Vagina (tissue), 2 donors: Measurements from ENCODE around the gene TTC7B. TPM values are rescaled to one million over a fixed set of nuclear protein-coding genes. Genes with fewer than 3 reads are reported as not detected.

Experiments used
- DNase-seq, 2 donors: peaks; one replicate each; pipeline ENCODE4 v3.0.0-alpha.2; 2017; ENCODE audit errors: extremely low spot score in 2 of 2
- H3K27ac ChIP-seq: fragments of 200-600 bp; sonication (generic); one replicate; pipeline ENCODE4 v1.5.1; 2019
- H3K27me3 ChIP-seq: fragments of 200-600 bp; sonication (generic); one replicate; pipeline ENCODE4 v1.5.1; 2019
- H3K36me3 ChIP-seq, 2 donors: fragments of 200-600 bp; sonication (generic); one replicate each; pipeline ENCODE4 v1.5.1; 2017 to 2019
- H3K4me1 ChIP-seq: fragments of 200-600 bp; sonication (generic); one replicate; pipeline ENCODE4 v1.5.1; 2019
- H3K4me3 ChIP-seq, 2 donors: fragments of 200-600 bp; sonication (generic); 1 replicate in 1 of 2; 2 replicates in 1 of 2; pipeline ENCODE4 v1.5.1; 2016 to 2019
- H3K9me3 ChIP-seq: fragments of 200-600 bp; sonication (generic); one replicate; pipeline ENCODE4 v1.5.1; 2019
- POLR2A ChIP-seq, 2 donors: fragments of 450-650 bp; IDR thresholded peaks; one replicate each; pipeline ENCODE4 v1.6.1; 2017; ENCODE audit warnings: antibody characterized with exemption in 2 of 2, mild to moderate bottlenecking in 2 of 2, moderate library complexity in 2 of 2
- POLR2AphosphoS5 ChIP-seq, 2 donors: sonication (generic); formaldehyde crosslinking; IDR thresholded peaks; one replicate each; pipeline ENCODE4 v1.9.0; 2017; ENCODE audit warnings: antibody characterized with exemption in 2 of 2, mild to moderate bottlenecking in 2 of 2, low read depth in 1 of 2; ENCODE audit not compliant: insufficient read depth in 1 of 2
- intact Hi-C: fragments of 100-400 bp; cut with DNase I; formaldehyde crosslinking; loops from one replicate; pipeline ENCODE4 v1.15.1; 2023
- total RNA-seq: library from RNA; depleted of rRNA; stranded (reverse); fragments of >200 nt; gene quantifications from one replicate; pipeline ENCODE4 v1.2.3, GENCODE V29; 2016
- TF ChIP-seq, protein P1 (sequence below), 3 experiments: fragments of 450-650 bp in 2 of 3; fragments of 200-600 bp in 1 of 3; sonication (generic) in 1 of 3; IDR thresholded peaks; one replicate each; pipeline ENCODE4 v1.5.1; 2017 to 2019; ENCODE audit warnings: antibody characterized with exemption in 3 of 3, mild to moderate bottlenecking in 2 of 3, moderate library complexity in 2 of 3

Gene TTC7B
- total RNA-seq, 1 donor from 2014 or later: 56.0 TPM

DNA sequence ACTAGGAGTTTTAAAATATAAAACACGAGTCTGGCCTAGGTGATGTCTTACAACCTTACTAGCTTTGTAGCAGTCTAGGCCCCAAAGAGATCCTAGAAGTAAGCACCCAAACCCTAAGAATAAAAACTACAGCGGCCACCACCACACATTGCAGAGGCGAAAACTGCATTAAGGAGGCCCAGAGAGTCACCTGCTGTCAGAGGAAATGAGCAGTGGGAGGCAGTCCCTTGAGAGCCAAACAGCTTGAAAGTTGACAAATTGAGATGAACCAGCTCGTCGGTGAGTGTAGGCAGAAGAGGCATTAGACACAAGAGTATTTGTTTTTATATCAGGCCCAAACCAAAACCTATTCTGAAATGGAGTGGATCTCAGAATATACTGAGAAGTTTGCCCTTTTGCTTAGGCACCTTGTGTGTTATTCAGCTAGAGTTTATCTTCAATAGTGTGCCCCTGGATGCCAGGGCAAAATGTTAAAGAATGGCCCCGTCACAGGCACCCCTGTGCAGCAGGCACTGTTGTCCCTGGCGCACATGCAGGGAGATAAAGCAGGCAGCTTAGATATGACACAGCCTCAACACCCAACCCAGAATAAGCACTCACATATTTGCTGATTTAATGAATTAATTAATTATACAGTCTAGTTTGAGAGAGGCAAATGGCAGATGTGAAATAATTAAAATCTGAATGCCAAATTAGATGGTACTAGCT is 56.7 kb downstream of the TTC7B start:
- DNase-seq: peak in 1 of 2 donors; percentile 54
- intact Hi-C loops: loop anchor here (10.0 kb wide), 1 partner anchor 355 kb away; no protein-coding TSS in a partner anchor

DNA sequence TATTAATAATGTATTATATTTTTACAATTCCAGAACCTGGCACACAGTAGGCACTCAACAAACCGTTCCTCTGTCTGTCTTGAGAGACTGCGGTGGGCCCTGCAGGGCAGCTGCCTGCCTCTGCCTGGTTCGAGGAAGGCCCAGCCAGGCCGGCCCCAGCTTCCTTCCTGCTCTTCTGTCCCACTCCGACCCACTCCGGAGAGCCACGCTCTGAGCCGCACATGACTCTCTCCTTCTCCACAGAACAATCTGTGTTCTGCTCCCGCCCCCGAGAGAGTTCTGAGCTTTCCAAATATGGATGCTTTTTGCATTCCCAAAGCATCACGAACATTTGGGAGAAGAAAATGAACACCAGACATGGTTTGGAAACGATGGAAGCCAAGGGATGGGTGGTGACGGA is 57.3 kb downstream of the TTC7B start:
- no peaks in the 10 kb centered on the region for H3K36me3 ChIP-seq
- peak overlapping the region; percentile 45 to 65 for H3K4me3 ChIP-seq
- H3K9me3 ChIP-seq: peaks cover 6% of the 10 kb centered on the region
- TF ChIP-seq POLR2A (IDR thresholded peaks at IDR 0.05): no peak
- TF ChIP-seq, protein P1, sequence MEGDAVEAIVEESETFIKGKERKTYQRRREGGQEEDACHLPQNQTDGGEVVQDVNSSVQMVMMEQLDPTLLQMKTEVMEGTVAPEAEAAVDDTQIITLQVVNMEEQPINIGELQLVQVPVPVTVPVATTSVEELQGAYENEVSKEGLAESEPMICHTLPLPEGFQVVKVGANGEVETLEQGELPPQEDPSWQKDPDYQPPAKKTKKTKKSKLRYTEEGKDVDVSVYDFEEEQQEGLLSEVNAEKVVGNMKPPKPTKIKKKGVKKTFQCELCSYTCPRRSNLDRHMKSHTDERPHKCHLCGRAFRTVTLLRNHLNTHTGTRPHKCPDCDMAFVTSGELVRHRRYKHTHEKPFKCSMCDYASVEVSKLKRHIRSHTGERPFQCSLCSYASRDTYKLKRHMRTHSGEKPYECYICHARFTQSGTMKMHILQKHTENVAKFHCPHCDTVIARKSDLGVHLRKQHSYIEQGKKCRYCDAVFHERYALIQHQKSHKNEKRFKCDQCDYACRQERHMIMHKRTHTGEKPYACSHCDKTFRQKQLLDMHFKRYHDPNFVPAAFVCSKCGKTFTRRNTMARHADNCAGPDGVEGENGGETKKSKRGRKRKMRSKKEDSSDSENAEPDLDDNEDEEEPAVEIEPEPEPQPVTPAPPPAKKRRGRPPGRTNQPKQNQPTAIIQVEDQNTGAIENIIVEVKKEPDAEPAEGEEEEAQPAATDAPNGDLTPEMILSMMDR (IDR thresholded peaks at IDR 0.05): no peak
- TF ChIP-seq POLR2AphosphoS5 (IDR thresholded peaks at IDR 0.05; ENCODE audit: insufficient read depth in 1 of 2, low read depth in 1 of 2): peak in 1 of 2 donors; percentile 51
- peak overlapping the region; percentile 88 for H3K27ac ChIP-seq
- H3K27me3 ChIP-seq: no peaks in the 10 kb centered on the region
- intact Hi-C loops: loop anchor here (10.0 kb wide), 1 partner anchor 354 kb away; no protein-coding TSS in a partner anchor
- DNase-seq: peak in 1 of 2 donors; percentile 84
- H3K4me1 ChIP-seq: peaks cover 13% of the 10 kb centered on the region

More for the DNA sequence above, 56.7 kb downstream of the TTC7B start:
- TF ChIP-seq POLR2AphosphoS5 (IDR thresholded peaks at IDR 0.05; ENCODE audit: insufficient read depth in 1 of 2, low read depth in 1 of 2) (no peak), POLR2A (IDR thresholded peaks at IDR 0.05) (no peak)
- TF ChIP-seq, protein P1 (IDR thresholded peaks at IDR 0.05): no peak
- Histone ChIP-seq H3K9me3 (peaks cover 6% of the 10 kb centered on the region), H3K36me3 (no peaks in the 10 kb centered on the region), H3K27ac (peak overlapping the region; percentile 88), H3K4me3 (no peak overlapping the region), H3K27me3 (no peaks in the 10 kb centered on the region), H3K4me1 (peaks cover 13% of the 10 kb centered on the region)

DNA sequence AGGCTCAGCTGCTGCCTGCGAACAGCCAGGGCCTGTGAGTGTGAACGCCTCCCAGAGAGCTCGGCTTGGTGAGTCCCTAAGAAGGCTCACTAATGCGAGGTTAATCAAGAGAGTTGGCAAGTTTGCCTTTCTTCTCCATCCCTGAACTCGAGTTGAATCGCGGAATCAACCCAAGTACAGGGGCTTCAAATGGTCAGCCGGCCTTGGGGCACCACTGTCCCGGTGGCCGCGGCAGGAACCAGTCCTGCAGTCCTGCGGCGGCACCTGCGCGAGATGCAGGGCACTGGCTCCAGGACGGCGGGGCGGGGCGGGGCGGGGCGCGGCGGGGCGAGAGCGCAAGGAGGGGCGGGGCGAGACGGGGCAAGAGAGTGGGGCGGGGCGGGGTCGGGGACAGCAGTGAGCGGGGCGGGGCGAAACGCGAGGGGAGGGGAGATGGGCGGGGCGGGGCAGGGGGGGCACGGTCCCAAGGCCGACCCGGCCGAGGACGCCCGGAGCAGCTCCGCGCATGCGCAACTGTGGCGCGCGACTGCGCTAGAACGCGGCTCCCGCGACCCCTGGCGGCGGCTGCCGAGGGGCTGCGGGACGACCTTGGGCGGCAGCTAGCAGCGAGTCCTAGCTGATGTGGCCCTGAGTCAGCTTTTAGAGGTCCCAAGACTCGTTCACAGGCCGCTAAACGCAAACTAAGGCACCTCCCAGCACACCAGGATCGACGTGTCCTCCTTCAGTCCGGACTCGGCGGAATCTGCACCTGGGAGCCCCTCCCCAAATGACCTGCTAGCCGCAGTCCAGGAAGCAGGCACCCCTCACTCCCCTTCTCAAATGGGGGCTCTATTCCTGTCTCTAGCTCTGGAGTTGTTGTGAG is 58.0 kb downstream of the TTC7B start:
- DNase-seq: peak in 1 of 2 donors; percentile 91
- H3K4me3 ChIP-seq: peak overlapping the region; percentile 45 to 65
- H3K27ac ChIP-seq: peak overlapping the region; percentile 88
- H3K4me1 ChIP-seq: peaks cover 13% of the 10 kb centered on the region
- H3K9me3 ChIP-seq: peaks cover 3% of the 10 kb centered on the region
- TF ChIP-seq POLR2AphosphoS5 (IDR thresholded peaks at IDR 0.05; ENCODE audit: insufficient read depth in 1 of 2, low read depth in 1 of 2): peak in 1 of 2 donors; percentile 73
- no peak for TF ChIP-seq POLR2A (IDR thresholded peaks at IDR 0.05)
- TF ChIP-seq, protein P1 (IDR thresholded peaks at IDR 0.05): peak; percentile 82 to 99 (median 84)
- intact Hi-C loops: loop anchor here (10.0 kb wide), 1 partner anchor 353 kb away; no protein-coding TSS in a partner anchor
- no peaks in the 10 kb centered on the region for H3K27me3 ChIP-seq
- no peaks in the 10 kb centered on the region for H3K36me3 ChIP-seq

DNA sequence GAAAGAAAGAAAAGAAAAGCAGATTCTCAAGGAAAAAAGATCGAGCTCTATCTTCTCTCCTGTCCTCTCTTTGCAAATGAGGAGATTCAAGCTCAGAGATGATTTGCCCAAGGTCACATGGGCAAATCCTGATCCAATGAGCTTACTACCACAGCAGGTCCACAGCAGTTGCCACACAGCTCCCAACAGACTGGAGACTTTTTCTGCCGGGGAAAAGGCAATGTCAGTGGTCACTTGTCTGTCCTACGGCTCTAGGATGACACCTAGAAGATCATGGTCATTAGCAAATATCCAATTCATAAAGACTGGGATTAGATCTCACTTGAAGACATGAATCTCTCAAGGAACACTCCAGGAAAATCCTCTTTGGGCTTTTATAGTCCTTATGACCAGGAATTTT is 58.8 kb downstream of the TTC7B start:
- Histone ChIP-seq H3K9me3 (no peaks in the 10 kb centered on the region), H3K36me3 (no peaks in the 10 kb centered on the region), H3K27me3 (no peaks in the 10 kb centered on the region), H3K27ac (peak overlapping the region; percentile 67), H3K4me1 (peaks cover 13% of the 10 kb centered on the region), H3K4me3 (peak overlapping the region in 1 of 2 donors; percentile 45)
- DNase-seq: peak in 1 of 2 donors; percentile 83
- TF ChIP-seq POLR2AphosphoS5 (IDR thresholded peaks at IDR 0.05; ENCODE audit: insufficient read depth in 1 of 2, low read depth in 1 of 2) (no peak), POLR2A (IDR thresholded peaks at IDR 0.05) (no peak)
- TF ChIP-seq, protein P1 (IDR thresholded peaks at IDR 0.05): no peak
- intact Hi-C loops: loop anchor here (10.0 kb wide), 1 partner anchor 353 kb away; no protein-coding TSS in a partner anchor
